Right lung (tissue), 10 donors: ENCODE results near the gene YPEL3. TPM values are rescaled to one million over a fixed set of nuclear protein-coding genes. Genes with fewer than 3 reads are reported as not detected.
"Not testable (repeated sequence)": the region's sequence is repeated elsewhere in the genome, so short reads cannot be mapped to it uniquely, and the experiment has no call there.

ENCODE experiments used
- DNase-seq, 2 donors: peaks; one replicate each; pipeline ENCODE4 v3.0.0-alpha.2; 2013
- long read RNA-seq, 8 donors: transcript quantifications; one replicate each; lab custom pipeline, GENCODE V29; 2026
- polyA plus RNA-seq, 5 donors: library from polyadenylated mRNA; unstranded; fragments of 120-200 nt; gene quantifications; one replicate each; pipeline versions ENCODE4 v1.2.1 to v1.2.3, GENCODE V29; 2013; ENCODE audit warnings: inconsistent platforms in 1 of 5, low replicate concordance in 1 of 5; ENCODE audit not compliant: insufficient read length in 5 of 5, insufficient read depth in 1 of 5

YPEL3 gene, protein sequence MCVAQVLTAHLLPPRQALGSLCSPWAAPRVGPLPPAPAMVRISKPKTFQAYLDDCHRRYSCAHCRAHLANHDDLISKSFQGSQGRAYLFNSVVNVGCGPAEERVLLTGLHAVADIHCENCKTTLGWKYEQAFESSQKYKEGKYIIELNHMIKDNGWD
- 10 to 100 TPM; 49.0 to 73.2 (median 55.0) TPM for polyA plus RNA-seq
- long read RNA-seq, donor 1, transcript YPEL3-201 (5 exons, 935 nt), result major isoform, 37 of 54 reads
- long read RNA-seq, donor 1, transcript YPEL3-210 (5 exons, 371 nt), result minor isoform, 6 of 54 reads
- long read RNA-seq, donor 1, transcript YPEL3-202 (4 exons, 1,588 nt), result minor isoform, 7 of 54 reads
- long read RNA-seq, donor 1, partial matches to known transcripts, result 0 of 54 reads
- long read RNA-seq, donor 1, other reads (novel, unspliced or antisense), result 0 of 54 reads
- long read RNA-seq, donor 2, transcript YPEL3-201 (5 exons, 935 nt), result major isoform, 15 of 24 reads
- long read RNA-seq, donor 2, partial matches to known transcripts, result 0 of 24 reads
- long read RNA-seq, donor 2, other reads (novel, unspliced or antisense), result 0 of 24 reads
- long read RNA-seq, donor 3, transcript YPEL3-201 (5 exons, 935 nt), result major isoform, 13 of 19 reads
- long read RNA-seq, donor 3, partial matches to known transcripts, result 0 of 19 reads
- long read RNA-seq, donor 3, other reads (novel, unspliced or antisense), result 0 of 19 reads
- long read RNA-seq, donor 4, transcript YPEL3-201 (5 exons, 935 nt), result major isoform, 12 of 19 reads
- long read RNA-seq, donor 4, partial matches to known transcripts, result 0 of 19 reads
- long read RNA-seq, donor 4, other reads (novel, unspliced or antisense), result 0 of 19 reads
- long read RNA-seq, donor 5, transcript YPEL3-202 (4 exons, 1,588 nt), result minor isoform, 6 of 45 reads
- long read RNA-seq, donor 5, transcript YPEL3-201 (5 exons, 935 nt), result major isoform, 22 of 45 reads
- long read RNA-seq, donor 5, partial matches to known transcripts, result 15 of 45 reads
- long read RNA-seq, donor 5, other reads (novel, unspliced or antisense), result 0 of 45 reads
- long read RNA-seq, donor 6, transcript YPEL3-201 (5 exons, 935 nt), result major isoform, 28 of 36 reads
- long read RNA-seq, donor 6, partial matches to known transcripts, result 0 of 36 reads
- long read RNA-seq, donor 6, other reads (novel, unspliced or antisense), result 0 of 36 reads
- long read RNA-seq, donor 7, transcript YPEL3-201 (5 exons, 935 nt), result major isoform, 13 of 17 reads
- long read RNA-seq, donor 7, partial matches to known transcripts, result 0 of 17 reads
- long read RNA-seq, donor 7, other reads (novel, unspliced or antisense), result 0 of 17 reads
- long read RNA-seq, donor 8, transcript YPEL3-201 (5 exons, 935 nt), result major isoform, 7 of 9 reads
- long read RNA-seq, donor 8, partial matches to known transcripts, result 0 of 9 reads
- long read RNA-seq, donor 8, other reads (novel, unspliced or antisense), result 0 of 9 reads

GRCh38 chr16:30096105-30096861 lies at the start of gene YPEL3:
YPEL3 (minus strand) TSS chr16:30096213; CDS start chr16:30095482, 731 bp downstream.
- peak; percentile 86 to 90 for DNase-seq

- DNase-seq, result no peak
Measured at GRCh38 chr16:30145657-30146056, 49.6 kb upstream of the YPEL3 start.

DNA sequence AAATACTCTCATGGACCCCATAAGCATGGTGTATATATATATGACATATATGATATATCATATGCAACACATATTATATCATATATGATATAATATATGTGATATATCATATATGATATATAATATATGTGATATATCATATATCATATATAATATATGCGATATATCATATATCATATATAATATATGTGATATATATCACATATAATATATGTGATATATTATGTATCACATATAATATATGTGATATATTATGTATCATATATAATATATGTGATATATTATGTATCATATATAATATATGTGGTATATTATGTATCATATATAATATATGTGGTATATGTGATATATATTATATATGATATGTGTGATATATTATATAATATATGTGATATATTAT lies 48.9 kb upstream of the YPEL3 start:
- DNase-seq, result no peak

DNA sequence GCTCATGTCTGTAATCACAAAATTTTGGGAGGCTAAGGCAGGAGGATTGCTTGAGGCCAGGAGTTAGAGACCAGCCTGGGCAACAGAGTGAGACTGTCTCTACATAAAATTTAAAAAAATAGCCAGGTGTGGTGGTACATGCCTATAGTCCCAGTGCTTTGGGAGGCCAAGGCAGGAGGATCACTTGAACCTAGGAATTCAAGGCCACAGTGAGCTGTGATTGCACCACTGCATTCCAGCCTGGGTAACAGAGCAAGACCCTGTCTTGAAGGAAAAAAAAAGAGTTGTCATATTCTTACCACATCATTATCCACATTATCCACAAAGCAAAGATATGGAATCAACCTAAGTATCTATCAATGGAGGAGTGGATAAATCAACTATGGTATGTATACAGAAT lies 48.0 kb upstream of the YPEL3 start:
- no peak for DNase-seq

DNA sequence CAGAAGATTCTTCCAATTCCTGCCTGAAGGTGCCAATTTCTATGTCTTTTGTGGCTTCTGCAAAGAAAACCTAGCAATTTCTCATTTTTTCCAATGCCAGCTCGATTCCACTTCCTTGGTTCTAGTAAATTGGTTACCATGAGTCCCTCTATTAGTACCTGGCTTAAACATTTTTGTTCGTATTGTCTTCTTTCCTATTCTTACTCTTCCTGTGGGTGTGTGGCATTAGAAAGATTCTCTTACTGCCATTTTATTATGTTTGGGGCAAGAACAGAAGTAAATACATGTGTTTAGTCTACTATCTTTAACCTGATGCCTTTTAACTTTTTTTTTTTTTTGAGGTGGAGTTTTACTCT lies 47.3 kb upstream of the YPEL3 start:
- no peak for DNase-seq

- no peak for DNase-seq
Measured at GRCh38 chr16:30142672-30143346, 46.8 kb upstream of the YPEL3 start.

GRCh38 chr16:30141750-30142149 lies 45.7 kb upstream of the YPEL3 start:
- no peak for DNase-seq

GRCh38 chr16:30139583-30140481 lies 43.8 kb upstream of the YPEL3 start:
- DNase-seq, result no peak

- no peak for DNase-seq
Measured at GRCh38 chr16:30137897-30138296, 41.9 kb upstream of the YPEL3 start.

DNA sequence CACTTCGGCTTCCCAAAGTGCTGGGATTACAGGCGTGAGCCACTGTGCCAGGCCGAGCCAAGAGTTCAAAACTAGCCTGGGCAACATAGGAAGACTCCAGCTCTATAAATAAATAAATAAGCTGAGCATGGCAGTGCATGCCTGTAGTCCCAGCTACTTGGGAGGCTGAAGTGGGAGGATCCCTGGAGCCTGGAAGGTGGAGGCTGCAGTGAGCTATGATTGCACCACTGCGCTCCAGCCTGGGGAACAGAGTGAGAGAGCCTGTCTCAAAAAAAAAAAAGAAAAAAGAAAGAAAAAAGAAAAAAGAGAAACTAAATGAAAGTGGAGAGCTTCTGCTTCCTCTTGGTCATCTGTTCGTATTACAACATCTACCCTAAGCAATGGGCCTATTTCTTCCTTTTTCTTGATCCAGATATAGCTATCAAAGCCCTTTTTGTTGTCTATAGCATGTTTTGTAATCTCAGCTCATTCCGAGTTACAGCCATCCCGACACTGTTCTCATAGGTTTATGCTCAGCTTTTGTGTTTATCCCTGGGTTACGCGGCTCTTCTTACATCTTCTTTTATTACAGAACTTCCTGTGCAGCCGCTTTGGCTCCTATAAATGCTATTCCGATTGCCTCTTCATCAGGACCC lies 41.1 kb upstream of the YPEL3 start:
- no peak for DNase-seq

- DNase-seq, result no peak
Measured at GRCh38 chr16:30132591-30132990, 36.6 kb upstream of the YPEL3 start.

- no peak for DNase-seq
Measured at GRCh38 chr16:30131869-30132475, 36.0 kb upstream of the YPEL3 start.

- DNase-seq, result no peak
Measured at GRCh38 chr16:30127993-30128392, 32.0 kb upstream of the YPEL3 start.

DNA sequence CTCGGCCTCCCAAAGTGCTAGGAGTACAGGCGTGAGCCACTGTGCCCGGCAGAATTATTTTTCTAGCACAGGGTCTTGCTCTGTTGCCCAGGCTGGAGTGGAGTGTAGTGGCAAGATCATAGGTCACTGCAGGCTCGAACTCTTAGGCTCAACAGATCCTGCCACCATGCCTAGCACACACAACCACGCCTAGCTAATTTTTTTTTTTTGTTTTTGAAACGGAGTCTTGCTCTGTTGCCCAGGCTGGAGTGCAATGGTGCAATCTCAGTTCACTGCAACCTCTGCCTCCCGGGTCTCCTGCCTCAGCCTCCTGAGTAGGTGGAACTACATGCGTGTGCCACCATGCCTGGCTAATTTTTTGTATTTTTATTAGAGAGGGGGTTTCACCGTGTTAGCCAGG lies 29.7 kb upstream of the YPEL3 start:
- DNase-seq, result not testable (repeated sequence)

GRCh38 chr16:30124985-30125379 lies 29.0 kb upstream of the YPEL3 start:
- DNase-seq, result no peak

GRCh38 chr16:30122604-30123160 lies 26.7 kb upstream of the YPEL3 start:
- peak; percentile 52 to 53 for DNase-seq

DNA sequence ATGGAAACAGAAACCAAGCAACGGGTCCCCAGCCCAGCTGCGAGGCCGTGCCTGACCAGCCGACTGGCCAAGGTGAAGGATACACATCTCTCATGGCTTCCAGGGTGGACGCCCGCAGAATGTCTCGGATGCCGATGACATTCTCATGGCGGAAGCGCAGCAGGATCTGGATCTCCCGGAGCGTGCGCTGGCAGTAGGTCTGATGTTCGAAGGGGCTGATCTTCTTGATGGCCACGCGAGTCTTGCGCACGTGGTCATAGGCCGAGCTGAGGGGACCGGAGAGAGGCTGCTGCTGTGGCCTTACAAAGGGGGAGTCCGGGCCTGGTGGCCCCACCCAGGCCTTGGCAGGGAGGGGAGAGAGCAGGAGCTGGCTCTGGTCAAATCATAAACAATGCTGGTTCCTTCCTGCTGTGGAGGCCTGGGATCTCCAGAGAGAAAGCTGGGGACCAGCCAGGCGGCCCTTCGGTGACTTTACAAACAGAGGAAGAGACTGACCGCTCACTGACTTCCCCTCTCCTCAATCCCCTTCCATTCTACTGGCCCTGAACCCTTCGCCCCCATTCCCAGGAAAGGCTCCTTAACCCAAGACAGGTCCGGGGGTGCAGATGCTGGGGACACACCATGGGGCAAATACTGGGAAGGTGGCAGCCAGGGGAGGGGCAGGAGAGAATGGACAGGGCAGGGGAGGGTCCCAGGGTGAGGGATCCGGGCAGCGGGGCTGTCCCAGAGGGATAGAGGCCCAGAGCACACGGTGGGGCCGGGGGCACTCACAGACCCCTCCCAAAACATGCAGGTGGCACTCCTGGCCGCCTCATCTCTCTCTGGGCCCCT lies 25.9 kb upstream of the YPEL3 start:
- peak in 1 of 2 donors; percentile 42 for DNase-seq
